Stimulated activated CD4-positive, alpha-beta T cell treated with anti-CD3 and anti-CD28 coated beads, Interleukin-2, amount 100 ng/mL, for 24 hours (primary cell): ENCODE measurements around the gene TLE6.
"Not testable (repeated sequence)": the region's sequence is repeated elsewhere in the genome, so short reads cannot be mapped to it uniquely, and the experiment has no call there.

ENCODE experiments used
- DNase-seq, 2 donors: peaks; one replicate each; pipeline ENCODE4 v3.0.0-alpha.2; 2020

The TLE6 gene

DNA sequence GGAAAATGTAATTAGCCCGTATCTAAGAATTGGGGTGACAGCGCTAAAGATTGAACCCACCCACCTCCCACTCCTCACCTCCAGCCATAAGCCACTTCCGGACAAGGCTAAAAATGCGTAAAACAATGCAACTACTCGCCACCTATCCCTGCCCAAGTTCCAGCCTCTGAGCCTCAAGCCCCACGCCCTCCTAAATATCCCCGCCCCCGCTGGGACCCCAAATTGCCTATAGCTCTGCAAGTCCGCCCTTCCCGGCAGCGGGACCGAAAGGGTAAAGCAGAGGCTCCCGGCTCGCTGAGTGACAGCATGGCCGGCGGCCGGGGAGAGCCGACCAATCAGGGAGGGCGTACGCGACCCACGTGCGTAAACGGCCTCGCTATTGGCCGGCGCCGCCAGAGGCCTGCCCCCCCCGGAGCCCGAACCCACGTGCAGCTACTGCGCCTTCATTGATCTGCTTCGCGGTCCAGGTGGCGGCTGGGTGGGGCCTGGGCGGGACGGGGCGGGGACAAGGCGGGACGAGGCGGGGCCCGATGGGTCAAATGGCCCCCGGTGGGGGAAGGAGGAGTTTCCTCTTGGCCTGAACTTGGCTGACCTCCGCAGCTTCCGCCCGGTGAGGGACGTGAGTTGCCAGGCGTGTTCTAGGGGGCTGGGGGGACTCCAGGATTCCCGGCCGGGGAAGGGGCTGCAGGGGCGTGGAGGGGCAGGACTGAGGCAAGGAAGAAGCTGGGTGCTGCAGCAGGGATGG is at the start of gene TLE6:
Gene TLE6, plus strand, starts transcription at position 564 of the 745 bp plus-strand sequence. CDS start 670 bp downstream, outside the sequence.
- peak; percentile 93 for DNase-seq

DNA sequence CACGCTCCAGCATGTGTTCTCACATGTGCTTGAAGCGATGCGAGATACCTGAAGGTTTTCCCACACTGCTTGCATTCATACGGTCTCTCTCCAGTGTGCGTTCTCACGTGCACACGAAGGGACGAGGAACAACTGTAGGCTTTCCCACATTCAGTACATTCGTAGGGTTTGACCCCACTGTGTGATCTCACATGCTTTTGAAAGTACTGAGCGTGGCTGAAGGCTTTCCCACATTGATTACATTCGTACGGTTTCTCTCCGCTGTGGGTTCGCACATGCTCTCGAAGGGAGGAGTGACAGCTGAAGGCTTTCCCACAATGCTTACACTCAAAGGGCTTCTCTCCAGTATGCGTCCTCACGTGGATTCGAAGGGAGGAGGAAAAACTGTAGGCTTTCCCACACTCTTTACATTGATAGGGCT is 43.9 kb upstream of the TLE6 start:
- no peak for DNase-seq

DNA sequence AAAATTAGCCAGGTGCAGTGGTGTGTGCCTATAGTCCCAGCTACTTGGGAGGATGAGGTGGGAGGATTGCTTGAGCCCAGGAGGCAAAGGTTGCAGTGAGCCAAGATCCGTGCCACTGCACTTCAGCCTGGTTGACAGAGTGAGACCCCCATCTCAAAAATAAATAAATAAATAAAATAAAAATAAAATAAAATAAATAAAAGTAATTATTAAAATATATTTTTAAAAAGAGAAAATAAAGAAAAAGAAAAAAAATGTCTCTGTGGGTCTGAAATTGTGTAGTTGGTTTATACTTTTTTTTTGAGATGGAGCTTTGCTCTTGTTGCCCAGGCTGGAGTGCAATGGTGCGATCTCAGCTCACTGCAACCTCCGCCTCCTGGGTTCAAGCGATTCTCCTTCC is 41.5 kb upstream of the TLE6 start:
- DNase-seq, result not testable (repeated sequence)

DNA sequence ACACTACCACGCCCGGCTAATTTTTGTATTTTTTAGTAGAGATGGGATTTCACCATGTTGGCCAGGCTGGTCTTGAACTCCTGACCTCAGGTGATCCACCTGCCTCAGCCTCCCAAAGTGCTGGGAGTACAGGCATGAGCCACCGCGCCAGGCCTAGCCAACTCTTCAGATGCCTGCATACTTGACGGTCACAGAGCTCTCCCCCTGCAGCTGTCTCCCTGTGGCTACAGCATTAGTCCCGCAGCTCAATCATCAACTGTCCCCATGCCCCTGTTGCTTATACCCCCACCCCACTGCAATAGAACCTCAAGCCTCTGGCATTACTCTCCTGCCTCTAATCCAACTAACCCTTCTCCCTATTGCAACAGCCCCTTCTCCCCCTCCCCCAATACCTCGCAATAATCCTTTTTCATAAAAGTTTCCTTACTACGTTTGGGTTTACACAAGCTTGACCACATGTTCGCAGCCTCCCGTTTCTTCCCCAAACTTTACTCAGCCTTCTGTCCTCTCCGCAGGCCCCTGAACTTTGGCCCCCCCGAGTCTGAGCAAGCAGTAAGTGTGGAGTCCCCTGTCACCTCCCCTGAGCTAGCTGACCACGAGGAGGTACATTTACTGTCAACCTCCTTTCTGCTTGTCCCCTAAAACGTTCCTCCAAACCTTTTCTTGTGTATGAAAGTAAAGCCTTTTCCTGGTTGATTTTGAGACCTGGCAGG is 34.3 kb upstream of the TLE6 start:
- DNase-seq, result no peak

DNA sequence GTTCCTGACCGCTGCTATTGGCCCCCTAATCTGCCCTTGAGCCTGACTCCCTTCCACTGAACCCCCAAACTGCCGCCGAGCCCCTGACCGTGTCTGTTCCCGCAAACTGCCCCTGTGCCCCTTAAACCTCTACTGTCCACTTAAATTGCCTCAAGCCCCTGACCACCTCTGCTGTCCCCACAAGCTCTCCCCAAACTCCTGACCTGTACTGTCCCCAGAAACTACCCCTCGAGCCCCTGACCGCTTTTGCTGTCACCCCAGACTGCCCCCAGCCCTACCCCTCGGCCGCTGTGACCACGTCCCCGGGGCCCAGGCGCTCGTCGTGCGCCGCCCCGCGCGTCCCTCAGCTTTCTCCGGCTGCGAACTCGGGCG is 33.0 kb upstream of the TLE6 start:
- DNase-seq, result no peak

DNA sequence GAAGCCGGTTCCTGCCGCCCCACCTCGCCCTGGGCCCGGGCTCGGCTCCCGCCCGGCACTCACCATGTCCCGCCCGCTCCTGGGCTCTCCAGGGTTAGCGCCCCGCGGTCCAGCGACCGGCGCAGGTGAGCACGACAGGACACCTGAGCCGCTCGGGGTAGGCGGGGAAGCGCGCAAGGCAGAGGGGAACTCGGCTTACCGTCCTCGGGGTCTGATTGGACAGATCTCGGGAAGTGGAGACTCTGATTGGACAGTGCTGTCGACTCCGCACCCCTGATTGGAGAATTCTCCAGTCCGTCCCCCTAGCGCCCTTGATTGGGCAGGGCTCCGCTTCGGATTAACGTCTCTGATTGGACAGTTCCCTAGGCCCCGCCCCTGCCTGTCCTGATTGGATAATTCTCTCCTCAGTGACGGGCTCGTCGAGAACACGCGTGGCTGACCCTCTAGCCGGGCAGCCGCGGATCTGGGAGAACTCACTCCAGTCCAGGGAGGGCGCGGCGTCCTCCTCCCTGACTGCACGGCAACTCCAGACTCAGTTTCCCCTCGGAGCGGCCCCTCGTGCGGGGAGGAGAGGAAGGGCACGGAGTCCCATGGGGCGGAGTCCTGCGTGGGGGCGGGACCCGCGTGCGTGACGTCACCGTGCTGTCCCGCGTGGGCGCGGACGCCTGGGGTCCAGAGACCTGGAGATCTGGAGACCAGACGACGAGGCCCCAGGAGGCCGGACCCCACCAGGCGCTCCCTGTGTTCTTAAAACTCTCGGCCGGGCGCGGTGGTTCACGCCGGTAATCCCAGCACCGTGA is 32.4 kb upstream of the TLE6 start, which contains the start of gene ZNF77:
Gene ZNF77, minus strand, starts transcription at position 197 of the 800 bp plus-strand sequence. Its CDS starts 131 bp downstream, at position 66.
- peak; percentile 99 for DNase-seq

DNA sequence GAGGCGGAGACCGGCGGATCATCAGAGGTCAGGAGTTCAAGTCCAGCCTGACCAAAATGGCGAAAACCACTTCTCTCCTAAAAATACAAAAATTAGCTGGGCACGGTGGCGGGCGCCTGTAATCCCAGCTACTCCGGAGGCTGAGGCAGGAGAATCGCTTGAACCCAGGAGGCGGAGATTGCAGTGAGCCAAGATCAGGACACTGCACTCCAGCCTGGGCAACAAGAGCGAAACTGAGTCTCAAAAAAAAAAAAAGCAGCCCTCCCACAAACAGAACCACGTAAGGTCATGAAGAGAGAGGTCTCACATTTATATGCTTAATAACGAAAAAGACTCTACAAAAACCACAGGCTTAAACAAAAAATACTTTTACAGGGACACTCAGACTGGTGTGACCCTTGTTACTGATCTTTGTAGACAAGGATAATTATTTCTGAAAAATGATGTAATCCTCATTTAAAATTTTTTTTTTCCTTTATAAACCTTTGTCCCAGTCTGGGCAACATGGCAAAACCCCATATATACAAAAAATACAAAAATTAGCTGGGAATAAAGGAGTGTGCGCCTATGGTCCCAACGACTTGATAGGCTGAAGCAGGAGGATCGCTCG is 31.7 kb upstream of the TLE6 start:
- DNase-seq, result no peak

DNA sequence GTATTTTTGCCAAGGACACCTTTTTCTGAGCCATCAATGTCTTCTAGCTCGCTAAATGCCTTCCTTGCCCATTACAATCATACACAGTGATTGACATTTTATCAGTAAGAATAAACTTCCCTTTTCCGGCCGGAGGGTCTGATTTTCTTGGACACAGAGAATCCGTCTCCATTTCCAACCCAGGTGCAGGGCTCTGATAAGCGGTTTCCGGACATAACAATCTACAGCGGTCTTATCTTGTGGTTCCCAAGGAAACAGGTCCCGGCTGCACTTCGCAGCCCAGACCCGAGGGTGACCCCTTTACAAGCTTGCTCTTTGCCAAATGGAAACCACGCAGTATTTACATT is 27.5 kb upstream of the TLE6 start:
- DNase-seq, result no peak

DNA sequence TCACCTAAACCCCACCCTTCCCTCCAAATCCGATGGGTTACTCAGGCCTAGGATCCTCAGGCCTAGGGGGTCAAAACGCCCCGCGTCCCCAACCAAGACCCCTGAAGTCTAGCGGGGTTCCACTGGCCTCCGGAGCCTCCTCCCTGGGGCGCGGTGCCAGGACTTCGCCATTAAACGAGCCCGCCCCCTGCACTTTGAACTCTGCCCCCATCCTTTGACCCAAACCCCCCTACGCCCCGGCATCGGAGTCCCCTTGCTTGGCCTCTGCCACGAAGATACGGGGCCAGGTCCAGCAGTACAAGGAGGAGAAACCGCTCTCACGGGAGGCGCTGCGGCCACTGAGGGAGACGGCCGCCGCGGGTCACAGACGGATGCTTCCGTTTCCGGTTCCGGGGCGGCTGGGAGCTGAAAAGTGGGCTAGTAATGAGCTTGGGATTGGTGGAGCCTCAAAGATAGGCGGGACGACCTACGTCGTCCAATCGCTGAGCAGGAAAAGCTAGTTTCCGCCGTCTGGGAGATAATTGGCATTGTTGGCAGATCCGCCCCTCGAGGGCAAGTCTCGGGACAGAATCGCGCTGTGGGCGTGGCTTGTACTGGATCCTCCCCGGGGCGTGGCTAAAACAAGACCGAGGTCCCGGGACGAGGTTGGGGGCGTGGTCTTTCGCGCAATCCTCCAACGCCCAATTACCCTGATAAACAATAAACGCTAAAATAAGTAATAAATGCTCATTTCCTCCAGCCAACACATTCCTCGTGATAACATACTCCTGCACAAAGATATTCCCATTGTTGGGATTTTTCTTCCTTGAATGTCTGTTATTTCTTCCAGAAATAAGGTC is 26.9 kb upstream of the TLE6 start:
- peak; percentile 100 for DNase-seq

DNA sequence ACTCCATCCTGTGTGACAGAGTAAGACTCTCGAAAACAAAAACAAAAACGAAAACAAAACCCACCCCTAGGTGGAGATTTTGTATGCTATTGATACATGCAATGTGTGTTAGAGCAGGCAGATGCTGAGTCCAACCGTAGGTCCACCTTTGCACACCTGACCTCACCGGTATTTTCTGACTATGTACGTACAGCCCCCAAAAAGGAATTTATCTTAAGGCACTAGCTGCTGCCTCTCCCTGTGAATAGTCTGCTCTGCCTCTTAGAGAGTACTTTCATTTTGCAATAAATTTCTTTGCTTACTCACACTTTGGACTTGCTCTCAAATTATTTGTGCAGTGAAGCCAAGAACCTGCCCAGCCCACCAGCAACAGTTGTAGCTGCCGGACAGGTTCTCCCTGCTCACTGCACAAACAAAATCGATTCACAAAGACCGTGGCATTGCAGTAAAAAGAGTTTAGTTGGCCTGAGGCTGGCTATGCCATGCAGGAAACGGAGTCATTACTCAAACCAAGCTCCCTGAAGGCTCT is 24.3 kb upstream of the TLE6 start:
- DNase-seq, result no peak

DNA sequence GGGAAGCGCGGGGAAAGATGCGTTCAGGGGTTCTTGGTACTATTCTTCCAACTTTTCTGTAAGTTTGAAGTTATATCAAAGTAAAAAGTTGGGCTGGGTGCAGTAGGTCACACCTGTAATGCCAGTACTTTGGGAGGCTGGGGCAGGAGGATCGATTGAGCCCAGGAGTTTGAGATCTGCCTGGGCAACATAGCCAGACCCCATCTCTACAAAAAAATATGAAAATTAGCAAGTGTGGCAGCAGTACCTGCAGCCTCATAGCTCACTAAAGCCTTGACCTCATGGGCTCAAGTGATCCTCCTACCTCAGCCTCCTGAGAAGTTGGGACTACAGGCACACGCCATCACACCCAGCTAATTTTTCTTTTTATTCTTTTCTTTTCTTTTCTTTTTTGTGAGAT is 20.2 kb upstream of the TLE6 start:
- DNase-seq, result no peak

DNA sequence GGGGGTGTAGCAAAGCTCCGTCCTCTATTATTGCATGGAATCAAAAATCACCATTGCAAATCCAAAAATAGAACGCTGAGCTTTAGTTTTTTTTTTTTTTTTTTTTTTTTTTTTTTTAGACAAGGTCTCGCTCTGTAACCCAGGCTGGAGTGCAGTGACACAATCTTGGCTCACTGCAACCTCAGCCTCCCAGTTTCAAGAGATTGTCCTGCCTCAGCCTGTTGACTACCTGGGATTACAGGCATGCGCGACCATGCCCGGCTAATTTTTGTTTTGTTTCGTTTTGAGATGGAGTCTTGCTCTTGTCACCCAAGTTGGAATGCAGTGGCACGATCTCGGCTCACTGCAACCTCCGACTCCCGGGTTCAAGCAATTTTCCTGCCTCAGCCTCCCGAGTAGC is 17.2 kb upstream of the TLE6 start:
- DNase-seq, result no peak

DNA sequence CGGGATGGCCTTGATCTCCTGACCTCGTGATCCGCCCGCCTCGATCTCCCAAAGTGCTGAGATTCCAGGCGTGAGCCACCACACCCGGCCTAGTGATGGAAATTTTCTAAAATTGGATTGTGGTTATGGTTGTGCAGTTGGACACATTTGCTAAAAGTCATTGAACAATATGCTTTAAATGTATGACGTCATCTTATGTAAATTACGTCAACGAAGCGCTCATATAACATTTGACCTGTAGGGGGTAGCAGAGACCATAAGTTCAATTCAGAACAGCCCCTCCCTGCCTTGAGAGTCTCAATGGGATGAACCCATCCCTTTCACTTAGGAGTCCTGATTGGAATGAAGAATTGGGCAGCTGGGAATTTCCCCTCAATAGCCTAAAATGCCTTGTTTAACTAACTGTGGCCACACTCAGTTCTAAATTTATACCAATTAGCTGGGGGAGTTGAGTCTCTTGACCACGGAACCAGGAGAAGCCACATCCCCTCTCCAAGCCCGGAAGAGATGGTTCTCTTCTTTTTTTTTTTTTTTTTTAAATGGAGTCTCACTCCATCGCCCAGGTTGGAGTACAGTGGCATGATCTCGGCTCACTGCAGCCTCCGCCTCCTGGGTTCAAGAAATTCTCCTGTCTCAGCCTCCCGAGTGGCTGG is 15.2 kb upstream of the TLE6 start:
- peak; percentile 16 to 55 for DNase-seq

DNA sequence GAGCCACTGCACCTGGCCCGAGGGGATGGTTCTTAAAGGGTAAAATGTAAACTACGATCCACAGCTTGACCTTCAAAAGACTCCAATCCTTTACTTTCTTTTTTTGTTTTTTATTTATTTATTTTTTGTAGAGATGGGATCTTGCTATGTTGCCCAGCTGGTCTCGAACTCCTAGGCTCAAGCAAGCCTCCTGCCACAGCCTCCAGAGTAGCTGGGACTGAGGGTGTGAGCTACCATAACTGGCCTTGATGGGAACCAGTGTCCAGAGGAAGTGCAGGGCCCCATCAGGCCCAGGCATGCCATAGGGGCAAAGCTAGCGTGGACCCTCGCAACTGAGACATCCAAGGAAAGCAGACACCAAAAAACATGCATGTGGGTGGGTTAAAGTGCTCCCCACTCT is 14.2 kb upstream of the TLE6 start:
- no peak for DNase-seq

DNA sequence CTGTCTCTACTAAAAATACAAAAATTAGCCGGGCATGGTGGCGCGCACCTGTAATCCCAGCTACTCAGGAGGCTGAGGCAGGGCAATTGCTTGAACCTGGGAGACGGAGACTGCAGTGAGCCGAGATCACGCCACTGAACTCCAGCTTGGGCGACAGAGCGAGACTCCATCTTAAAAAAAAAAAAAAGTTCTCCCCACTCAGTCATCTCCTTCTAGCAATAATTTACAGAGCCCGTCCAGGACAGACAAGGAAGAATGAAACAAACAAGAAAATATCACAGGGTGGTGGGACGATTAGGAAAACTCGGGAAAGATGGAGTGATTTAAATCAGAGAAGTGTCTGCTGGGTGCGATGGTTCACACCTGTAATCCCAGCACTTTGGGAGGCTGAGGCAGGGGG is 13.7 kb upstream of the TLE6 start:
- DNase-seq, result not testable (repeated sequence)

DNA sequence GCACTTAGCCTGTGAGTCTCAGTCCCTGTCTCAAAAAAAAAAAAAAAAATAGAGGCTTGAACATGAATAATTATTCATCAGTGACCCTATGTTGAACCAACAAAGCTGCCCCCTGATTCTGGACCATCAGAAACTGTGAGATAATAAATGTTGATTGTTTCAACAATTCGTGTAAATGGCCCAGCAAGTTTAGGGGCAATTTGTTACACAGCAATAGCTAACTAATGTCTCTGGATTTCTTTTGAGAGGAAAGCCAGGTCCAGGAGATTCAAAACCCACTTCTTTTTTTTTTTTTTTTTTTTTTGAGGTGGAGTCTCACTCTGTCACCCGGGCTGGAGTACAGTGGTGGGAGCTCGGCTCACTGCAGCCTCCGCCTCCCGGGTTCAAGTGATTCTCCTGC is 12.5 kb upstream of the TLE6 start:
- DNase-seq, result no peak

DNA sequence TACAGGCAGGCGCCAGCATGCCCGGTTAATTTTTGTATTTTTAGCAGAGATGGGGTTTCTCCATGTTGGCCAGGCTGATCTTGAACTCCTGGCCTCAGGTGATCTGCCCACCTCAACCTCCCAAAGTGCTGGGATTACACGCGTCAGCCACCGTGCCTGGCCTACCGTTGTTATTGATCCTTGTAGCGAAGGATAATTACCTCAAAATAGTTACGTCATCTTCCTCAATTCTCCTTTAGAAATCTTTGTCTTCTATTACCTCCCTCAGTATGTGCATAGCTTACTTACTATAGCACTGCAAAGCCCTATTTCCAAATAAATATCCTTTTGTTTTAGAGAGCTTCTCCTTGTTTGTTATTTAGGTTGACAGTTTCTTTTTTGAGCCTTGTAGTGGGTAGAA is 9.4 kb upstream of the TLE6 start:
- no peak for DNase-seq

DNA sequence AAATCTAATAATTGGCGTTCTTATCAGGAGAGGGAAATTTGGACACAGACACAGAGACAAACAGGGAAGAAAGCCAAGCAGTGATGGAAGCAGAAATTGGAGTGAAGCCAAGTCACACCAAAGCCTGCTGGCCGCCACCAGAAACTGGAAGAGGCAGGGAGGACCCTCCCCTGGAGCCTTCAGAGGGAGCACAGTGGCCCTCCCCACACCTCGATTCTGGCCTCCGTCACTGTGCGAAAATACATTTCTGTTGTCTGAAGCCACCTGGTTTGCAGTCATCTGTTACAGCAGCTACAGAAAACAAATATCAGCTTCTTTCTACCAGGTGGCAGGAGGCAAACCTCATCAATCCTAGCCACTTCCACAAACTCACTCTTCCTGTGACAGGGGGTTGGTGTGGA is 8.3 kb upstream of the TLE6 start:
- no peak for DNase-seq

DNA sequence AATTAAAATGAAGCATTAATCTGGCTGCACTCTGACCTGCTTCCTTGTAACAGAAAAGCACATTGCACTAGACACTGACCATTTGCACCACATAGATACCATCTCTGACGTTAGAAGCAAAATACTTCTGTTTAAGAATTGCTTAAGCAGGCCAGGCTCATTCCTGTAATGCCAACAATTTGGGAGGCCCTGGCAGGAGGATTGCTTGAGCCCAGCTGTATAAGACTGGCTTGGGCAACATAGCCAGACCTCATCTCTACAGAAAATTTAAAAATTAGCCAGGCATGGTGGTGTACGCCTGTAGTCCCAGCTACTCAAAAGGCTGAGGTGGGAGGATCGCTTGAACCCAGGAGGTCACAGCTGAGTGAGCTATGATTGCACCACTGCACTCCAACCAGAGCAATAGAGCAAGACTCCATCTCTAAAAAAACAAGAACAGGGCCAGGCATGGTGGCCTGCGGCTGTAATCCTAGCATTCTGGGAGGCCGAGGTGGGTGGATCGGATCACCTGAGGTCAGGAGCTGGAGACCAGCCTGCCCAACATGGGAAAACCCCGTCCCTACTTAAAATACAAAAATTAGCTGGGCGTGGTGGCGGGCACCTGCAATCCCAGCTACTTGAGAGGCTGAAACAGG is 7.0 kb upstream of the TLE6 start:
- no peak for DNase-seq

DNA sequence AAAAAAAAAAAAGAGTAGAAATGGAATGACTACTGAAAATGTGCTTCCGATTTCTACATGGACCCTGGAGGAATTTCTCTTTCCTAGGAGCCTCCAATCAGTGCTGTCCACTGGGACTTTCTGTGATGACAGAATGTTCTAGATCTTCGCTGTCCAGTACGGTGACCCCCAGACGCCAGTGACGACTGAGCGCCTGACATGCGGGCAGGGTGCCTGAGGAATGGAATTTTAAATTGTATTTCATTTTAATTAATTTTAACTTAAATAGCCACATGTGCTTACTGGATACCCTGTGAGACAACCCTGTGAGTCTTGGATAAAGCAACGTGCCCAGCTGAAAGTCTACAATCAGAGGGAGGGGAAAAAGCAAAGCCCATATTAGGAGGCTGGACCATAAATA is 4.1 kb upstream of the TLE6 start:
- no peak for DNase-seq
